Thymus (tissue), 14 donors: ENCODE data around the gene EMD. TPM values are rescaled to one million over a fixed set of nuclear protein-coding genes. Genes with fewer than 3 reads are reported as not detected.
A peak's percentile ranks its signal among the peaks of the same experiment; 100 is the strongest.
"Not testable (repeated sequence)": the region's sequence is repeated elsewhere in the genome, so short reads cannot be mapped to it uniquely, and the experiment has no call there.

ENCODE experiments used
- DNase-seq, 9 donors: peaks; one replicate each; pipeline ENCODE4 v3.0.0-alpha.2; 2013; ENCODE audit warnings: low spot score in 9 of 9, low read depth in 6 of 9, missing footprints in 1 of 9
- H3K27ac ChIP-seq, 2 donors: one replicate each; pipeline ENCODE4 v1.5.1; 2013; ENCODE audit warnings: control low read depth in 1 of 2, low read depth in 1 of 2, low read length in 1 of 2, mild to moderate bottlenecking in 1 of 2, moderate library complexity in 1 of 2
- H3K27me3 ChIP-seq, 2 donors: one replicate each; pipeline ENCODE4 v1.5.1; 2013; ENCODE audit warnings: low read length in 1 of 2; ENCODE audit not compliant: control insufficient read depth in 2 of 2, insufficient read depth in 1 of 2
- H3K36me3 ChIP-seq, 2 donors: one replicate each; pipeline ENCODE4 v1.5.1; 2013; ENCODE audit warnings: low read length in 1 of 2, mild to moderate bottlenecking in 1 of 2, moderate library complexity in 1 of 2; ENCODE audit not compliant: control insufficient read depth in 2 of 2, insufficient read depth in 2 of 2
- H3K4me1 ChIP-seq, 2 donors: one replicate each; pipeline ENCODE4 v1.5.1; 2013; ENCODE audit warnings: low read length in 2 of 2; ENCODE audit not compliant: control insufficient read depth in 2 of 2, insufficient read depth in 2 of 2
- H3K4me3 ChIP-seq, 2 donors: one replicate each; pipeline ENCODE4 v1.5.1; 2013; ENCODE audit warnings: low read length in 2 of 2, control low read depth in 1 of 2, mild to moderate bottlenecking in 1 of 2
- H3K9me3 ChIP-seq, 2 donors: one replicate each; pipeline ENCODE4 v1.5.1; 2013; ENCODE audit warnings: low read length in 1 of 2, mild to moderate bottlenecking in 1 of 2; ENCODE audit not compliant: control insufficient read depth in 2 of 2, insufficient read depth in 1 of 2
- WGBS: extraction: QIAGEN DNeasy Blood & Tissue Kit; methylation state at CpG from one replicate; pipeline ENCODE4 v1.1.7; 2013; 5-methylcytosine and 5-hydroxymethylcytosine counted together
- long read RNA-seq, 10 donors: transcript quantifications; one replicate each; lab custom pipeline, GENCODE V29; 2026
- polyA plus RNA-seq: library from polyadenylated mRNA; stranded (reverse); fragments of 200-250 nt; gene quantifications from one replicate; pipeline ENCODE4 v1.2.3, GENCODE V29; 2013
- total RNA-seq: library from RNA; stranded (reverse); fragments of 120-200 nt; gene quantifications from one replicate; pipeline ENCODE4 v1.2.4, GENCODE V29; 2013
- donor health status: healthy.

EMD gene
- total RNA-seq (8.2 TPM), polyA plus RNA-seq (110 TPM)
- long read RNA-seq, donor 1, transcript EMD-202 (6 exons, 1,379 nt): major isoform, 6 of 6 reads
- long read RNA-seq, donor 1, partial matches to known transcripts: 0 of 6 reads
- long read RNA-seq, donor 1, other reads (novel, unspliced or antisense): 0 of 6 reads
- long read RNA-seq, donor 2, transcript EMD-202 (6 exons, 1,379 nt): major isoform, 43 of 52 reads
- long read RNA-seq, donor 2, partial matches to known transcripts: 0 of 52 reads
- long read RNA-seq, donor 2, other reads (novel, unspliced or antisense): 6 of 52 reads
- long read RNA-seq, donor 3, transcript EMD-202 (6 exons, 1,379 nt): major isoform, 39 of 41 reads
- long read RNA-seq, donor 3, partial matches to known transcripts: 0 of 41 reads
- long read RNA-seq, donor 3, other reads (novel, unspliced or antisense): 0 of 41 reads
- long read RNA-seq, donor 4, transcript EMD-202 (6 exons, 1,379 nt): major isoform, 15 of 17 reads
- long read RNA-seq, donor 4, partial matches to known transcripts: 0 of 17 reads
- long read RNA-seq, donor 4, other reads (novel, unspliced or antisense): 0 of 17 reads
- long read RNA-seq, donor 5, transcript EMD-202 (6 exons, 1,379 nt): major isoform, 40 of 43 reads
- long read RNA-seq, donor 5, partial matches to known transcripts: 0 of 43 reads
- long read RNA-seq, donor 5, other reads (novel, unspliced or antisense): 0 of 43 reads
- long read RNA-seq, donor 6, transcript EMD-202 (6 exons, 1,379 nt): major isoform, 27 of 36 reads
- long read RNA-seq, donor 6, partial matches to known transcripts: 7 of 36 reads
- long read RNA-seq, donor 6, other reads (novel, unspliced or antisense): 0 of 36 reads
- long read RNA-seq, donor 7, transcript EMD-202 (6 exons, 1,379 nt): major isoform, 21 of 26 reads
- long read RNA-seq, donor 7, partial matches to known transcripts: 0 of 26 reads
- long read RNA-seq, donor 7, other reads (novel, unspliced or antisense): 0 of 26 reads
- long read RNA-seq, donor 8, transcript EMD-202 (6 exons, 1,379 nt): major isoform, 6 of 8 reads
- long read RNA-seq, donor 8, partial matches to known transcripts: 0 of 8 reads
- long read RNA-seq, donor 8, other reads (novel, unspliced or antisense): 0 of 8 reads
- long read RNA-seq, donor 9, transcript EMD-202 (6 exons, 1,379 nt): major isoform, 12 of 19 reads
- long read RNA-seq, donor 9, partial matches to known transcripts: 5 of 19 reads
- long read RNA-seq, donor 9, other reads (novel, unspliced or antisense): 0 of 19 reads
- long read RNA-seq, donor 10, transcript EMD-202 (6 exons, 1,379 nt): major isoform, 22 of 23 reads
- long read RNA-seq, donor 10, partial matches to known transcripts: 0 of 23 reads
- long read RNA-seq, donor 10, other reads (novel, unspliced or antisense): 0 of 23 reads

DNA sequence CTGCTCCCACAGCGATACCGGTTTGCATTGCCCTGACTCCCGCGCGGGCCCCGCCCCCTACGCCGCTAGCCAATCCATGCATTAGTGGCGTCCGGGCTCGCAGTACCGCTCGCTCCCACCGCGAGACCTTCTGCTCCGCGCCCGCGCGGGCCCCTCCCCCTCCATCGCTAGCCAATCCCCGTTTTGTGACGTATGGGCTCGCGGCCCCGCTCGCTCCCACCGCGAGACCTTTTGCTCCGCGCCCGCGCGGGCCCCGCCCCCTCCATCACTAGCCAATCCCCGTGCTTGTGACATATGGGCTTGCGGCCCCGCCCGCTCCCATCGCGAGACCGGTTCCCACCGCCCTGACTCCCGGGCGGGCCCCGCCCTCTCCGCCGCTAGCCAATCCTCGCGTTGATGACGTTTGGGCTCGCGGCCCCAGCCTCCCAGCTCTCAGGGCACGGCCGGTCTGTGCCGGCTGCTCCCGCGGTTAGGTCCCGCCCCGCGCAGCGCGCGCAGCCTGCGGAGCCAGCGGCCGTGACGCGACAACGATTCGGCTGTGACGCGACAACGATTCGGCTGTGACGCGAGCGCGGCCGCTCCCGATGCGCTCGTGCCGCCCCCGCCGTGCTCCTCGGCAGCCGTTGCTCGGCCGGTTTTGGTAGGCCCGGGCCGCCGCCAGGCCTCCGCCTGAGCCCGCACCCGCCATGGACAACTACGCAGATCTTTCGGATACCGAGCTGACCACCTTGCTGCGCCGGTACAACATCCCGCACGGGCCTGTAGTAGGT is at the start of gene EMD:
Gene EMD, plus strand, starts transcription at position 497 of the 770 bp plus-strand sequence. Its CDS starts 190 bp downstream, at position 687.
- Histone ChIP-seq H3K27me3 (peaks cover 8 to 17% of the 10 kb centered on the region in 2 donors), H3K4me1 (peaks cover 8 to 28% of the 10 kb centered on the region in 2 donors), H3K4me3 (peak within 1 kb of the TSS; percentile 59 to 70), H3K27ac (peak within 1 kb of the TSS; percentile 93 to 95), H3K9me3 (peaks cover 0 to 20% of the 10 kb centered on the region in 2 donors), H3K36me3 (peaks cover 0 to 3% of the 10 kb centered on the region in 2 donors)
- peak; percentile 84 to 97 (median 93) for DNase-seq
- WGBS: under 1% methylated on average over 99 of the region's 103 CpGs

- H3K27me3 ChIP-seq: no peaks in the 10 kb centered on the region
- no peaks in the 10 kb centered on the region for H3K36me3 ChIP-seq
- H3K4me1 ChIP-seq: peaks cover 0 to 14% of the 10 kb centered on the region in 2 donors
- H3K4me3 ChIP-seq: no peak overlapping the region
- no peak overlapping the region for H3K27ac ChIP-seq
- H3K9me3 ChIP-seq: no peaks in the 10 kb centered on the region
- 99% methylated on average over 29 of the region's 29 CpGs for WGBS
- DNase-seq: no peak
Measured at GRCh38 chrX:154332561-154332960, 46.5 kb upstream of the EMD start.

DNA sequence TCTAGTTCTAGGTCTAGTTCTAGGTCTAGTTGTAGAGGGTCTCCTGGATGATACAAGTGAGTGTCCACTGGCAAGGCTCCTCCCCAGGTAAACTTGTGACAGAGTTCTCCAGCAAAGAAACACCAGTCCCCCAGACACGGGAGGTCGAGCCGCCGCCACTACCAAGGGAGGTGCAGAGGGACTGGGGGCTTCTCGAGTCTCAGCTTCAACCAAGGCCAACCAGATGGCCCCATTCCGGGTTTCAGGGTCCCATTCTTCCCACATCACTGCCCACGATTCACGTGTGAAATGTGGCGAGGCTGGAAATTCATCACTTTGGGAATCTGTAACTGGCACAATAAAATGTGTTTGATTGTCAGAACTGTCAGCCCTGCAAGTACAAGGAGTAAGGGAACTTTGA is 46.0 kb upstream of the EMD start:
- no peak overlapping the region for H3K27ac ChIP-seq
- no peak overlapping the region for H3K4me3 ChIP-seq
- H3K27me3 ChIP-seq: no peaks in the 10 kb centered on the region
- H3K36me3 ChIP-seq: no peaks in the 10 kb centered on the region
- peaks cover 0 to 8% of the 10 kb centered on the region in 2 donors for H3K4me1 ChIP-seq
- DNase-seq: no peak
- WGBS: 98% methylated on average over 9 of the region's 9 CpGs
- no peaks in the 10 kb centered on the region for H3K9me3 ChIP-seq

DNA sequence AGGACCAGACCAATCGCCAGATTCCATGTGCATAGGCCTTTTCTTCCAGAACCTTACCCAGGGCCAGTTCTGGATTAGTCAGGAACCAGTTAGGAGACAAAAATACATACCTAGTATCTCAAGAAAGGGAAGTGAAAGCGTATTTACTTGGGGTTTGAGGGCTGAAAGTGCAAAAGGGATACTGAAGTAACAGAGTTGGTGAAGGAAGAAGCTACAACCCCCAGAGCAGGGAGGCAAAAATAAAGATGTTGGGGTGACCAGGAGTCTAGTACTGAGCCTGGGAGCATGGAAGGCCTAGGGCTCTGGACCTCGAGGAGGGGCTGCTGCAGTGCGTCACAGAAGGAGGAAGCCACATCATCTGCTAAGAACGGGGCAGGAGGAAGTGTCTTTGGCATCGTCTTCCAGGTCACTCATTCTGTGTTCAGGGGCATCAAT is 45.2 kb upstream of the EMD start:
- DNase-seq: no peak
- Histone ChIP-seq H3K9me3 (no peaks in the 10 kb centered on the region), H3K27ac (no peak overlapping the region), H3K36me3 (no peaks in the 10 kb centered on the region), H3K4me3 (no peak overlapping the region), H3K4me1 (peaks cover 0 to 4% of the 10 kb centered on the region in 2 donors), H3K27me3 (no peaks in the 10 kb centered on the region)
- 60% methylated on average over 6 of the region's 6 CpGs for WGBS

GRCh38 chrX:154334496-154334895 is 44.6 kb upstream of the EMD start:
- no peak for DNase-seq
- WGBS: 93% methylated on average over 10 of the region's 10 CpGs
- Histone ChIP-seq H3K36me3 (no peaks in the 10 kb centered on the region), H3K4me1 (peaks cover 0 to 2% of the 10 kb centered on the region in 2 donors), H3K27me3 (no peaks in the 10 kb centered on the region), H3K27ac (no peak overlapping the region), H3K4me3 (no peak overlapping the region), H3K9me3 (no peaks in the 10 kb centered on the region)

- not testable (repeated sequence) for DNase-seq, H3K9me3 ChIP-seq, H3K27ac ChIP-seq, H3K27me3 ChIP-seq, H3K4me3 ChIP-seq, H3K36me3 ChIP-seq, H3K4me1 ChIP-seq
- 5% methylated on average over 12 of the region's 115 CpGs for WGBS
Measured at GRCh38 chrX:154341399-154342298, 37.4 kb upstream of the EMD start.

DNA sequence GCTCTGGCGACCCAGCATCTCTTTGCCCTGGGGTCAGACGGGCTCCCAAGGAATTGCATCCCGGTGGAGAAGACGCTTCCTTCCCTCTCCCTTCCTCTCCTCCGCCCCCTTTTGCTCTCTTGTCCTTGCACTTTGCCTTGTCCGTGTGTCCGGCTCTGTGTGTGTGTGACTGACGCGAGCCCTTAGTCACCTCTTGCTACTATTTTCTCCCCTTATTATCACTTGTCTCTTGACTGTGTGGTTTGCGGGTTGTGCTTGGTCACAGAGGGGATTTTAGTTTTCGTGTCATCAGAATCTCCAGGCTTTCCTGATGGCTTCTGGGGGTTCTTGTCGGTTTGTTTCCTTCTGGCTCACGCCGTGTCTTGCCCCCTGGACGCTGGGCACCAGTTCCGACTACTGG is 36.0 kb upstream of the EMD start:
- no CpG with 5 or more reads among the region's 16 CpGs for WGBS
- H3K4me1 ChIP-seq, H3K27me3 ChIP-seq, H3K4me3 ChIP-seq, H3K9me3 ChIP-seq, H3K27ac ChIP-seq, H3K36me3 ChIP-seq, DNase-seq: not testable (repeated sequence)
